ENCODE results near the gene COLEC11.
"Not testable (repeated sequence)": the region's sequence is repeated elsewhere in the genome, so short reads cannot be mapped to it uniquely, and the experiment has no call there.

The COLEC11 gene

DNA sequence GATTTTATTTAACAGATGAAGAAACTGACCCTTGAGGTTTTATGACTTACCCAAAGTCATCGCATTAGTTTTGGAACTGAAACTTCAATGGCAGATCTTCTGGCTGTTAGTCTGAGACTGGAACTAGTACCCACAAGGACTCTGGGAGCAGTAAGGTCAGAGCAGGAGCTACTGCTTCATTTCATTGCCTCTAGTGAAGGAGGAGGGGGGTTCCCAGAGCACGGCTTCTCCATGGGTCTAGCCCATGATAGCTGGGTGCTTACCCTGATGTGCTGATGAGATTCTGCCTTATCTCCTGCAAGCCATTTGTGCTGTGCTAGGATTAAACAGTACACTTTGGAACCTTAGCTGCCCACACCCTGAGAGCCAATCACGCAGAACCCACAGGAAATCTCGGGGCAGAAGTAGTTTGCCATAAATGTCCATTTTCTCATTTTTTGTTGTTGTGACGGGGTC, 31.4 kb upstream of the COLEC11 start:
- TF ChIP-seq, protein P1, sequence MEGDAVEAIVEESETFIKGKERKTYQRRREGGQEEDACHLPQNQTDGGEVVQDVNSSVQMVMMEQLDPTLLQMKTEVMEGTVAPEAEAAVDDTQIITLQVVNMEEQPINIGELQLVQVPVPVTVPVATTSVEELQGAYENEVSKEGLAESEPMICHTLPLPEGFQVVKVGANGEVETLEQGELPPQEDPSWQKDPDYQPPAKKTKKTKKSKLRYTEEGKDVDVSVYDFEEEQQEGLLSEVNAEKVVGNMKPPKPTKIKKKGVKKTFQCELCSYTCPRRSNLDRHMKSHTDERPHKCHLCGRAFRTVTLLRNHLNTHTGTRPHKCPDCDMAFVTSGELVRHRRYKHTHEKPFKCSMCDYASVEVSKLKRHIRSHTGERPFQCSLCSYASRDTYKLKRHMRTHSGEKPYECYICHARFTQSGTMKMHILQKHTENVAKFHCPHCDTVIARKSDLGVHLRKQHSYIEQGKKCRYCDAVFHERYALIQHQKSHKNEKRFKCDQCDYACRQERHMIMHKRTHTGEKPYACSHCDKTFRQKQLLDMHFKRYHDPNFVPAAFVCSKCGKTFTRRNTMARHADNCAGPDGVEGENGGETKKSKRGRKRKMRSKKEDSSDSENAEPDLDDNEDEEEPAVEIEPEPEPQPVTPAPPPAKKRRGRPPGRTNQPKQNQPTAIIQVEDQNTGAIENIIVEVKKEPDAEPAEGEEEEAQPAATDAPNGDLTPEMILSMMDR (IDR thresholded peaks at IDR 0.05; ENCODE audit: insufficient read depth, low read depth, low read length, missing control alignments) = no peak
- H3K4me3 ChIP-seq (ENCODE audit: low read length) = no peak overlapping the region
- DNase-seq (ENCODE audit: low read depth) = no peak

DNA sequence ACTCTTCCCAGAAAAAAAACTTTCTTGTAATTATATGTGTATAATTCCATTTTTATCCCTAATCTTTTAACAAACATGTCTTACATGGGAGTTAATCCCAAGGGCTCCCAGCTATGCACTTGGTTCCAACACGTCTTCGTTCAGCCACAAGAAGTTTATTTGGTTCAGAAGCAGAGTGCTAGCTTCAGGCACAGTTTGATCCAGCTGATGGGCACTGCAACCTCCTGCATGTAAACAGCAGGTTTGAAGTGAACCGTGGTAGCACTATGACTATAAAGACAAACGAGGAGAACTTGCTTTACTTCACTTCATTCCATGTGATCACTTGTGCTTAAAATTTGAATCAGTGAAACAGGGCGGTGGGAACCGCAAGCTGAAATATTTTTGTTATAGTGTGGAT, 29.8 kb upstream of the COLEC11 start:
- no peak for DNase-seq (ENCODE audit: low read depth)
- no peak overlapping the region for H3K4me3 ChIP-seq (ENCODE audit: low read length)
- TF ChIP-seq, protein P1 (IDR thresholded peaks at IDR 0.05; ENCODE audit: insufficient read depth, low read depth, low read length, missing control alignments) = no peak

DNA sequence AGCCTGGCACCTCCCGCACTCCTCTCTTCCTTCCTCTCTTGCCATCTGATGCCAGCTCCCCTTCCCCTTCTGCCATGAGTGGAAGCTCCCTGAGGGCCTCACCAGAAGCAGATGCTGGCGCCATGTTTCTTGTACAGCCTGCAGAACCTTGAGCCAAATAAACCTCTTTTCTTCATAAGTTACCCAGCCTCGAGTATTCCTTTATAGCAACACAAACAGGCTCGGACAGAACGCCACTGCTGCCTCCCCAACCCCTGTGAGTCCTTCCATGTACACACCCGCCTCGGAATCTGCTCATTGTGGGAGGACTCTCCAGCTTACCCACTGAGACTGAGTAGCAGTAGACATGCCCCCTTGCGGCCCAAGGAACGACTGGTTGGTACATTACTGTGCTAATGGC, 28.1 kb upstream of the COLEC11 start:
- DNase-seq (ENCODE audit: low read depth) = no peak
- TF ChIP-seq, protein P1 (IDR thresholded peaks at IDR 0.05; ENCODE audit: insufficient read depth, low read depth, low read length, missing control alignments) = no peak
- no peak overlapping the region for H3K4me3 ChIP-seq (ENCODE audit: low read length)

DNA sequence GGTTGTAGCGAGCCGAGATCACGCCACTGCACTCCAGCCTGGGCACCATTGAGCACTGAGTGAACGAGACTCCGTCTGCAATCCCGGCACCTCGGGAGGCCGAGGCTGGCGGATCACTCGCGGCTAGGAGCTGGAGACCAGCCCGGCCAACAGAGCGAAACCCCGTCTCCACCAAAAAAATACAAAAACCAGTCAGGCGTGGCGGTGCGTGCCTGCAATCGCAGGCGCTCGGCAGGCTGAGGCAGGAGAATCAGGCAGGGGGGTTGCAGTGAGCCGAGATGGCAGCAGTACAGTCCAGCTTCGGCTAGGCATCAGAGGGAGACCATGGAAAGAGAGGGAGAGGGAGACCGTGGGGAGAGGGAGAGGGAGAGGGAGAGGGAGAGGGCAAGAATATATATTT, 25.3 kb upstream of the COLEC11 start:
- DNase-seq (ENCODE audit: low read depth); H3K4me3 ChIP-seq (ENCODE audit: low read length): not testable (repeated sequence)

DNA sequence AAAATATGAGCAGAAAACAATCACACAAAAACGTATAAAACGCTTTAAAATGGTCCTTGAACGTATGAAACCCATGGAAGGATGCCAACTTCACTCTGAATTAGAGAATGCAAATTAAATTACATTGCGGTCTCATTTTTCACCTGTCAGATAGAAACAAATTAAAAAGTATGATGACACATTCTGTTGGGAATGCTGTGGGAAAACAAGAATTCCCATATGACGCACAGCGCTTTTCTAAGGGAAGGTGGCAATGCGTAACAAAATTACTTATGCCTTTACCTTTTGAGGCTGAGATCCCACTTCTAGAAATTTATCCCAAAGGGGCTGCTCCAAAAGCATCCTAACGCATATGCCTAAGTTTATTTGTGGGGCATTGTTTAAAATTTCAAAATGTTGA, 23.6 kb upstream of the COLEC11 start:
- DNase-seq (ENCODE audit: low read depth) = peak; percentile 29
- H3K4me3 ChIP-seq (ENCODE audit: low read length) = no peak overlapping the region
- TF ChIP-seq, protein P1 (IDR thresholded peaks at IDR 0.05; ENCODE audit: insufficient read depth, low read depth, low read length, missing control alignments) = no peak

DNA sequence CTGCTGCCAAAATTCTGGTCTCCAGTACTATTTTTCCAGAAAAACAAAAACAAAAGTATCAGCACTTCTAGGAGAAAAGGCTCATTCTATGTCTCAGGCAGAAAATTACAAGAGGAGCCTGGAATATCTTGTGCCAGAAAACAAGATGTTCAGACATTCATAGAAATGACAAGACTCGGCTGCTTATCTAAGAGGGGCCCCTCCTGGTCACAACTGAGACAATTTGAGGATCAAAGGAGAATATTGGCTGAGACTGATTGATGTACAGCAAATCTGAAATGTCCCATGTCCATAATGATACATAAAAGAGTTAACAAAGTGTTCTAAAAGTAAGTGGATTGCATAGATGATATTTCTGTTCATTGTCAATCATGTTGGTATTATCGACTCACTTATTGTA, 22.3 kb upstream of the COLEC11 start:
- TF ChIP-seq, protein P1 (IDR thresholded peaks at IDR 0.05; ENCODE audit: insufficient read depth, low read depth, low read length, missing control alignments) = no peak
- no peak overlapping the region for H3K4me3 ChIP-seq (ENCODE audit: low read length)
- no peak for DNase-seq (ENCODE audit: low read depth)

DNA sequence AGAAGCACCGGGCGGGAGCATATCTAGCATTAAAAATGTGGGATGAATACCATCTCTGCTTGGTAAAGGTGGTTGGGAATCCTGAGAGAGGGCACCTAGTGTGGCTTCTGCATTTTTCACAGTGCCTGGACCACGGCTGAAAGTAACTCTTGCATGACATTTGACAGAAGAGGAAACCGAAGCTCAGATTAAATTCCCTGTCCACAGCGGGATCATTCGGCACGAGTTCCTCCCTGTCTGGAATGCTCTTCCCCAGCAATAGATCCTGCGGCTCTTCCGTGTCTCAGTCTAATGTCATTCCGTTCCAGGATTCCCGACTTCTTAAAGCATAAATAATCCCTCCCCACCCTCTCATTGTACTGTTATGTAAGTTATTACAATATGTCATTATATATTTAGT, 20.8 kb upstream of the COLEC11 start:
- TF ChIP-seq, protein P1 (IDR thresholded peaks at IDR 0.05; ENCODE audit: insufficient read depth, low read depth, low read length, missing control alignments) = no peak
- DNase-seq (ENCODE audit: low read depth) = no peak
- no peak overlapping the region for H3K4me3 ChIP-seq (ENCODE audit: low read length)

Data from epithelial cell of esophagus (primary cell).